Skin of body (tissue), 2 donors: ENCODE measurements around the gene SEMA4B. TPM values are rescaled to one million over a fixed set of nuclear protein-coding genes. Genes with fewer than 3 reads are reported as not detected.

Source experiments
- DNase-seq: peaks from one replicate; lab custom pipeline; 2025; lab: John Stamatoyannopoulos, UW
- total RNA-seq: library from RNA; depleted of rRNA; stranded (reverse); fragments of >200 nt; gene quantifications from one replicate; pipeline ENCODE4 v1.2.3, GENCODE V29; 2014

SEMA4B gene
- total RNA-seq, 1 donor from 2014 or later, result 38.7 TPM

- no peak for DNase-seq
Observed at GRCh38 chr15:90225047-90225446, 23.9 kb downstream of the SEMA4B start.

- no peak for DNase-seq
Observed at GRCh38 chr15:90225504-90226234, 24.5 kb downstream of the SEMA4B start.

GRCh38 chr15:90227336-90227735, 26.2 kb downstream of the SEMA4B start:
- DNase-seq, result no peak

GRCh38 chr15:90227816-90228772, 27.0 kb downstream of the SEMA4B start:
- DNase-seq, result no peak

- no peak for DNase-seq
Observed at GRCh38 chr15:90228960-90229359, 27.8 kb downstream of the SEMA4B start.

GRCh38 chr15:90230071-90230494, 29.0 kb downstream of the SEMA4B start:
- no peak for DNase-seq

- DNase-seq, result no peak
Observed at GRCh38 chr15:90230610-90231009, 29.5 kb downstream of the SEMA4B start.

- no peak for DNase-seq
Observed at GRCh38 chr15:90231028-90232017, 30.2 kb downstream of the SEMA4B start.

GRCh38 chr15:90232196-90232595, 31.1 kb downstream of the SEMA4B start:
- DNase-seq, result no peak

GRCh38 chr15:90232941-90233386, 31.8 kb downstream of the SEMA4B start:
- DNase-seq, result no peak

- DNase-seq, result no peak
Observed at GRCh38 chr15:90233387-90234095, 32.4 kb downstream of the SEMA4B start, which contains the start of gene CIB1. Gene CIB1 (minus strand): TSS chr15:90233941. CDS start chr15:90233885, 56 bp downstream.

GRCh38 chr15:90234096-90234988, 33.2 kb downstream of the SEMA4B start, which contains the start of gene GDPGP1:
Gene GDPGP1 (plus strand): TSS chr15:90234209. CDS start chr15:90240909, 6,700 bp downstream.
- peak; percentile 92 for DNase-seq

GRCh38 chr15:90239371-90239770, 38.2 kb downstream of the SEMA4B start:
- no peak for DNase-seq

- no peak for DNase-seq
Observed at GRCh38 chr15:90240856-90241255, 39.7 kb downstream of the SEMA4B start.

GRCh38 chr15:90241343-90242192, 40.4 kb downstream of the SEMA4B start:
- DNase-seq, result no peak

GRCh38 chr15:90243943-90244639, 43.0 kb downstream of the SEMA4B start:
- no peak for DNase-seq

GRCh38 chr15:90248789-90249202, 47.7 kb downstream of the SEMA4B start:
- DNase-seq, result no peak
